SKM-1 (cell line): Measurements from ENCODE around the gene ICAM5.

Experiments
- DNase-seq: peaks from one replicate; lab custom pipeline; 2025; ENCODE audit not compliant: unreplicated experiment; lab: John Stamatoyannopoulos, UW

Gene ICAM5

DNA sequence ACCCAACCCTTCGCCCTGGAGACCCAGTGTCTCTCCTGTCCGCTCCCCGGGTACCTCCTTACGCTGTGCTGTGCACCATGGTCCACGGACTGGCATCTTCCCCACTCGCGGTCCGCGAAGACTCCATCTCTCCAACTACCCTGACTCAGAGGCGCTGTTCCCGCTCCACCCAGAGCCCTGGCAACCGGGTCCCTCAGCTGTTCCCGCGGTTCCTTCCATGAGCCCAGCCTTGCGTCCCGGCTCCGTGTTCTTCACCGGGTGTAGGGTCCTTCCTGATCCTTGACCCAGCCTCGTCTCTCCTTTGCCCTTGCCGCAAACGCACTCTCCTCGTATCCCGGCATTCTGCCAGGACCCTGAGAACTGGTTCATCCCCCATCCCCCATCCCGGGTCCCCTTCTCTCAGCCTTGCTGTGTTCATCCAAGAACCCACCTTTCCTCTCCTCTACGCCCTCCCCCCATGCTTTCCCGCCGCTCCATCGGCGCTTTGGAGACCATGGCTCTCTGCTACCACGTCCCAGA lies 664 bp downstream of the ICAM5 start:
- DNase-seq, result no peak

- DNase-seq, result no peak
Measured at GRCh38 chr19:10290876-10291553, 1.3 kb downstream of the ICAM5 start.

GRCh38 chr19:10291554-10292205 lies 1.9 kb downstream of the ICAM5 start:
- DNase-seq, result no peak

- no peak for DNase-seq
Measured at GRCh38 chr19:10292206-10292788, 2.5 kb downstream of the ICAM5 start.

GRCh38 chr19:10292789-10293636 lies 3.3 kb downstream of the ICAM5 start:
- DNase-seq, result no peak

DNA sequence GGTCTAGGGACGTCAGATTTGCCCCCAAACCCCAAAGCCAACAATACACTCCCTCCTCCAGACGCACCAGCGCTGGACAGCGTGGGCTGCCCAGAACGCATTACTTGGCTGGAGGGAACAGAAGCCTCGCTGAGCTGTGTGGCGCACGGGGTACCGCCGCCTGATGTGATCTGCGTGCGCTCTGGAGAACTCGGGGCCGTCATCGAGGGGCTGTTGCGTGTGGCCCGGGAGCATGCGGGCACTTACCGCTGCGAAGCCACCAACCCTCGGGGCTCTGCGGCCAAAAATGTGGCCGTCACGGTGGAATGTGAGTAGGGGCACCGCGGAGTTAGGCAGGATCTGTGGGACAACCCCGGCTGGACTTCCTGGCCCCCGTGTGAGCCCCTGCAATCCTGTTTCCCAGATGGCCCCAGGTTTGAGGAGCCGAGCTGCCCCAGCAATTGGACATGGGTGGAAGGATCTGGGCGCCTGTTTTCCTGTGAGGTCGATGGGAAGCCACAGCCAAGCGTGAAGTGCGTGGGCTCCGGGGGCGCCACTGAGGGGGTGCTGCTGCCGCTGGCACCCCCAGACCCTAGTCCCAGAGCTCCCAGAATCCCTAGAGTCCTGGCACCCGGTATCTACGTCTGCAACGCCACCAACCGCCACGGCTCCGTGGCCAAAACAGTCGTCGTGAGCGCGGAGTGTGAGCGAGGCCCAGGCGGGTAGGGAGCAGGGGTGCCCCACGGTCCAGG lies 4.0 kb downstream of the ICAM5 start:
- no peak for DNase-seq

- no peak for DNase-seq
Measured at GRCh38 chr19:10294368-10294697, 4.6 kb downstream of the ICAM5 start.

- no peak for DNase-seq
Measured at GRCh38 chr19:10295305-10295846, 5.6 kb downstream of the ICAM5 start.

DNA sequence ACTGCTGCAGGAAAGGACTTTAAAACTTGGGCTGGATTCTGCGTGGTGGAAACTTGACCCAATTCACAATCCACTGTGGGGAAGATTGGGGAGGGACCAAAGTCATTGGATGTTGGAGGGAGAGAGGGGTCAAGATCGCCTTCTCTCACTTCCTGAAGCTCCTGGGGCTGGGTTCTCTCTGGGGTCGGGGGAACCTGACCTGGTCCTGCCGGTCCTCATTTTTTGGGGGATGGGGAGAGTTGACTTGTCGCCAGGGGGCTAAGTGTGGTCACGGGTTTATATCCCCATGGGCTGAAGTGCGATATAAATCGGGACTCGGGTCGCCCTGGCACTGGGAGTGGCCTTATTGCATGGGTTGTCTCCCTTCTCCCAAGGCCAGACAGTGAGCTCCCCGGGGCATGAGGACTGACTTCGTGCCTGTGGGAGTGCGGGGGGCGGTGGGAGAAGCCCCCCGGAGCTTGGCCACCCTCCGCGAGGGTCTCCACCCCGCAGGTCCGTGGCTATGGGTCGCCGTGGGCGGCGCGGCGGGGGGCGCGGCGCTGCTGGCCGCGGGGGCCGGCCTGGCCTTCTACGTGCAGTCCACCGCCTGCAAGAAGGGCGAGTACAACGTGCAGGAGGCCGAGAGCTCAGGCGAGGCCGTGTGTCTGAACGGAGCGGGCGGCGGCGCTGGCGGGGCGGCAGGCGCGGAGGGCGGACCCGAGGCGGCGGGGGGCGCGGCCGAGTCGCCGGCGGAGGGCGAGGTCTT lies 6.3 kb downstream of the ICAM5 start:
- DNase-seq, result no peak

DNA sequence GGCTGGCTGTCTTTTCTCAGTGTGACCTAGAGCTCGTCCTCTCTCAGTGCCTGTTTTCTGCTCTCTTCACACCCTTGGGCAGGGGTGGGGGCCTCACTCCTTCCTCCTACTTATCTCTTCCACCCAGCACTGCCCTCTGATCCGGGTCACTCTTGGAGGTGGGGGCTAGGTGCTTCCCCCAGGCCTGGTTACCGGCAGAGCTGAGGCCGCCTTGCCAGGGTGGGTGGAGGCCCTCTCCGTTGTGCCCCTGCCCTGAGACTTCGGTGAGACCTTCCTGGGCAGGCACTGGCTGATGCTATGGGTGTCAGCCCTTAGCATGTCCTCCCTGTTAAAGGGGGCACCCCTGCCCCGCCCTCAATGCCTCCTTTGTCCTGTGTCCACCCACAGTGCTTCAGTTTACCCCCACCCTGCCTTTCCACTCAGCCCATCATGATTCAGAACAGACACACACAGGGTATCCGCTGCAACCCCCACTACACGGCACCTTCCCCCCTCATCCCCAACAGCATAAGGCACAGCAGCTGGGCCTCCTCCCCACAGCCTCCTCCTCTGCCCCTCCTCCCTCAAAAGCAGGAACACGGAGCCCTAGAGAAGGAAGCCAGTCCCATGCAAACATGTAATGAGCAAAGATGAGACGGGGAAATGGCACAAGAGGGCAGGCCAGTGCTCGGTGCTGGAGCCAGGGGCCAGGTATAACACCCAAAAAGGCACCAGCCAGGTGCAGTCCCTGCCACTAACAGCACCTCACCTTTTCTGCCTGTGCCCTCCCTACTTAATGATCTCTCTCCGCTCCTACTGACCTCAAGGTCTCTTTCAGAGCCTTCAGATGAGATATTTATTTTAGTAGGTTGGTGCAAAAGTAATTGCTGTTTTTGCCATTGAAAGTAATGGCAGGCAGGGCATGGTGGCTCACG lies 10.1 kb downstream of the ICAM5 start:
- peak; percentile 78 for DNase-seq

GRCh38 chr19:10305139-10305806 lies 15.5 kb downstream of the ICAM5 start:
- DNase-seq, result peak; percentile 20

GRCh38 chr19:10306327-10306726 lies 16.6 kb downstream of the ICAM5 start:
- DNase-seq, result no peak

DNA sequence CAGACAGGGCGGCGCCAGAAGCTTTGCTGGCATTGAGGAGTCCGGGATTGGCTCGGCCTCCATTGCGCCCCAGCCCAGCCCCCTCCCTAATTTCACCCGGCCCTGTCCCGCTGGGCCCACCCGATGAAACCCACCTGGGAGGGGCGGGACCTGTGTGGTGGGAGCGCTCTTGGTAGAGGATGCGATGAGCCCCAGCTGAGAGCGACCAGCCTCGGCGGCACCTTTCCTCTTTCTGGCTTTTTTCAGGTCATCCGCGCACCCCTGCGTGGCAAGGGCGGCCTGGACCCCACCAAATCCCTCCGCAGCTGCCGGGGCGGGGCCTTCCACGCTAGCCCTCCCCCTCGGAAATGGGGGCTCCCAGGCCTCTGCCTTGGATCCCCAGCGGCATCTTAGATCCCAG lies 19.7 kb downstream of the ICAM5 start, which contains the start of gene ZGLP1:
Gene ZGLP1 (minus strand): TSS at position 393 of the 400 bp plus-strand sequence.
- no peak for DNase-seq

GRCh38 chr19:10315335-10316214 lies 25.8 kb downstream of the ICAM5 start, which contains the start of gene FDX2:
Gene FDX2, minus strand, starts transcription at chr19:10316015. Its CDS starts 19 bp downstream, at chr19:10315996.
- DNase-seq, result peak; percentile 45

GRCh38 chr19:10316229-10317044 lies 26.7 kb downstream of the ICAM5 start:
- DNase-seq, result no peak
